Kidney (tissue), 14 donors: Measurements from ENCODE around the gene SHROOM2. TPM values are rescaled to one million over a fixed set of nuclear protein-coding genes. Genes with fewer than 3 reads are reported as not detected.
A peak's percentile ranks its signal among the peaks of the same experiment; 100 is the strongest.
"Not testable (repeated sequence)": the region's sequence is repeated elsewhere in the genome, so short reads cannot be mapped to it uniquely, and the experiment has no call there.

Experiments
- DNase-seq, 5 donors: peaks; one replicate each; pipeline ENCODE4 v3.0.0-alpha.2; 2013 to 2020
- FAIRE-seq: peaks from 2 replicates; lab custom pipeline; 2012; peaks lifted over from hg19 to GRCh38; lab: Jason Lieb, UNC
- H3K27ac ChIP-seq, 2 donors: one replicate each; pipeline ENCODE4 v1.7.0; 2013; ENCODE audit warnings: low read depth in 2 of 2, low read length in 2 of 2, inconsistent platforms in 1 of 2
- H3K27me3 ChIP-seq: one replicate; pipeline ENCODE4 v1.7.1; 2013; ENCODE audit warnings: low read length, inconsistent platforms; ENCODE audit not compliant: control insufficient read depth, insufficient read depth
- H3K36me3 ChIP-seq, 3 donors: one replicate each; pipeline versions ENCODE4 v1.7.0 to v1.7.1; 2013; ENCODE audit warnings: low read length in 3 of 3, control low read depth in 1 of 3, inconsistent platforms in 1 of 3; ENCODE audit not compliant: insufficient read depth in 3 of 3, control insufficient read depth in 2 of 3
- H3K4me1 ChIP-seq, 3 donors: one replicate each; pipeline versions ENCODE4 v1.7.0 to v1.7.1; 2013; ENCODE audit warnings: low read length in 3 of 3, inconsistent platforms in 1 of 3, low read depth in 1 of 3; ENCODE audit not compliant: control insufficient read depth in 2 of 3, insufficient read depth in 2 of 3
- H3K4me3 ChIP-seq, 3 donors: one replicate each; pipeline versions ENCODE4 v1.7.0 to v1.8.1; 2013; ENCODE audit warnings: low read length in 3 of 3, control low read depth in 1 of 3, inconsistent platforms in 1 of 3
- H3K9ac ChIP-seq, 3 donors: one replicate each; pipeline versions ENCODE4 v1.7.0 to v1.7.1; 2013; ENCODE audit warnings: low read length in 3 of 3, control low read depth in 1 of 3, inconsistent platforms in 1 of 3
- H3K9me3 ChIP-seq, 3 donors: one replicate each; pipeline versions ENCODE4 v1.7.0 to v1.7.1; 2013; ENCODE audit warnings: low read length in 3 of 3, control low read depth in 1 of 3, inconsistent platforms in 1 of 3; ENCODE audit not compliant: control insufficient read depth in 2 of 3, insufficient read depth in 1 of 3
- intact Hi-C: fragments of 100-400 bp; cut with DNase I; formaldehyde crosslinking; loops from one replicate; pipeline ENCODE4 v1.11.1; 2022
- polyA plus RNA-seq: library from polyadenylated mRNA; stranded (reverse); fragments of 350-450 nt; fragmentation: Illumina TruSeq; extraction: RNeasy Lipid Tissue Mini Kit (QIAGEN cat#74804); gene quantifications from one replicate; pipeline ENCODE4 v1.2.3, GENCODE V29; 2014; ENCODE audit warnings: low read depth, low replicate concordance; ENCODE audit not compliant: insufficient read depth
- total RNA-seq: library from RNA; stranded (reverse); fragmentation: NEBNext Ultra II Directional; extraction: Animal tissue kit (Norgen Biotek cat#: 25700); gene quantifications from one replicate; pipeline ENCODE4 v1.2.1, GENCODE V29; 2021
- TF ChIP-seq, protein P1 (sequence below): IDR thresholded peaks from 3 replicates; pipeline ENCODE4 v1.5.1; 2012; ENCODE audit warnings: mild to moderate bottlenecking, moderate library complexity, borderline replicate concordance; ENCODE audit not compliant: insufficient read depth; ENCODE audit errors: extremely low read depth
- donor health status: control.
- donor health status: control.
- donor health status: control.
- donor health status: control.
- donor health status: control.
- donor health status: DM: yes; HTN: yes; CAD: no.
- donor health status: Normal renal cell carcinoma (clear cell type).

SHROOM2 gene
- total and polyA plus RNA-seq, 2 donors from 2014 or later: 3.5 to 11.8 TPM

DNA sequence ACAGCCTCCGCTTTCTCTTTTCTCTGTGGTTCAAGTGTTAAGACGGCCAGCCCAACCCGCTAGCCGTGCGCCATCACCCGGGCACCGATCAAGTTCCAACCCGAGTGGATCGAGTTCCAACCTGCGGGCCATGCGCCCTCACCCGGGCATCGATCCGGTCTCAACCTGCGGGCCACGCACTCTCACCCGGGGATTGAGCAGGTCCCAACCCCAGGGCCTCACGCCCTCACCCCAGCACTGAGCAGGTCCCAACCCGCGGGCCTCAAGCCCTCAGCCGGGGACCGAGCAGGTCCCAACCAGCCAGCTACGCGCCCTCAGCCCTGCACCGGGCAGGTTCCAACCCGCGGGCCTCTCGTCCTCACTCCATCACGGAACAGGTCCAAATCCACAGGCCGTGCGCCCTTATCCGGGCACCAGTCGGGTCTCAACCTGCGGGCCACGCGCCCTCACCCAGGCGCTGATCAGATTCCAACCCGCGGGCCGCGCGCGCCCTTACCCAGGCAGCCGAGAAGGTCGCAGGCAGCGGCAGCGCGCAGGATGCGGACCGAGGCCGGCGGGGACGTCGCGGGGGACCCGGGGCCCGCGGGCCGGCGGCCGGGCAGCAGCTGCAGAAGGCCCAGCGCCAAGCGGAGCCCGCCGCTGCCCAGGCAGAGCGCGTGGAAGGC is 21.0 kb upstream of the SHROOM2 start:
- FAIRE-seq (no peak), DNase-seq (peak in 4 of 5 donors; percentile 35 to 78 (median 40))
- TF ChIP-seq, protein P1, sequence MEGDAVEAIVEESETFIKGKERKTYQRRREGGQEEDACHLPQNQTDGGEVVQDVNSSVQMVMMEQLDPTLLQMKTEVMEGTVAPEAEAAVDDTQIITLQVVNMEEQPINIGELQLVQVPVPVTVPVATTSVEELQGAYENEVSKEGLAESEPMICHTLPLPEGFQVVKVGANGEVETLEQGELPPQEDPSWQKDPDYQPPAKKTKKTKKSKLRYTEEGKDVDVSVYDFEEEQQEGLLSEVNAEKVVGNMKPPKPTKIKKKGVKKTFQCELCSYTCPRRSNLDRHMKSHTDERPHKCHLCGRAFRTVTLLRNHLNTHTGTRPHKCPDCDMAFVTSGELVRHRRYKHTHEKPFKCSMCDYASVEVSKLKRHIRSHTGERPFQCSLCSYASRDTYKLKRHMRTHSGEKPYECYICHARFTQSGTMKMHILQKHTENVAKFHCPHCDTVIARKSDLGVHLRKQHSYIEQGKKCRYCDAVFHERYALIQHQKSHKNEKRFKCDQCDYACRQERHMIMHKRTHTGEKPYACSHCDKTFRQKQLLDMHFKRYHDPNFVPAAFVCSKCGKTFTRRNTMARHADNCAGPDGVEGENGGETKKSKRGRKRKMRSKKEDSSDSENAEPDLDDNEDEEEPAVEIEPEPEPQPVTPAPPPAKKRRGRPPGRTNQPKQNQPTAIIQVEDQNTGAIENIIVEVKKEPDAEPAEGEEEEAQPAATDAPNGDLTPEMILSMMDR: no peak
- no peaks in the 10 kb centered on the region for H3K9me3 ChIP-seq
- no peak overlapping the region for H3K27ac ChIP-seq
- H3K9ac ChIP-seq: no peak overlapping the region
- intact Hi-C loops: no loop called here
- H3K4me1 ChIP-seq: no peaks in the 10 kb centered on the region
- H3K4me3 ChIP-seq: no peak overlapping the region
- no peaks in the 10 kb centered on the region for H3K27me3 ChIP-seq
- H3K36me3 ChIP-seq: no peaks in the 10 kb centered on the region

DNA sequence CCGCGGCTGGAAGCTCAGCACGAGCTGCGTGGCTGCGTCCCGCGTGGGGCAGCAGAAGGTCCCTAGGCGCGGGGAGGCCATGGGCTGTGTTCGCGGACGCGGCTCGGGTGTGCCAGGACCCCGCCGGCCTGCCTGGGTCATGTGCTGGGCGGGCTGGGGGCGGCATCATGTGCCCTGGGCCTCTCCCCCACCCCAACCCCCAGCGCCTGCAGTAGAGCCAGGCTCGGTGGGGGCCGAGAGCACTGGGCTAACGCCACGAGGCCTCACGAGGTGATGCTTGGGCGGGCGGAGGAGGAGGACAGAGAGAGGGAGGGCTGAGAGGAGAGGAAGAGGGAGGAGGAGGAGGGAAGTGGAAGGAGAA is 20.5 kb upstream of the SHROOM2 start, which contains the start of gene GPR143:
GPR143 (minus strand) TSS at position 111 of the 361 bp plus-strand sequence; CDS start at position 81, 30 bp downstream.
- Histone ChIP-seq H3K27ac (no peak within 1 kb of the TSS), H3K27me3 (no peaks in the 10 kb centered on the region), H3K9ac (no peak within 1 kb of the TSS), H3K9me3 (no peaks in the 10 kb centered on the region), H3K4me3 (no peak within 1 kb of the TSS), H3K4me1 (no peaks in the 10 kb centered on the region), H3K36me3 (no peaks in the 10 kb centered on the region)
- FAIRE-seq: no peak
- intact Hi-C loops: no loop called here
- DNase-seq: peak in 4 of 5 donors; percentile 43 to 53 (median 48)
- TF ChIP-seq, protein P1: no peak

DNA sequence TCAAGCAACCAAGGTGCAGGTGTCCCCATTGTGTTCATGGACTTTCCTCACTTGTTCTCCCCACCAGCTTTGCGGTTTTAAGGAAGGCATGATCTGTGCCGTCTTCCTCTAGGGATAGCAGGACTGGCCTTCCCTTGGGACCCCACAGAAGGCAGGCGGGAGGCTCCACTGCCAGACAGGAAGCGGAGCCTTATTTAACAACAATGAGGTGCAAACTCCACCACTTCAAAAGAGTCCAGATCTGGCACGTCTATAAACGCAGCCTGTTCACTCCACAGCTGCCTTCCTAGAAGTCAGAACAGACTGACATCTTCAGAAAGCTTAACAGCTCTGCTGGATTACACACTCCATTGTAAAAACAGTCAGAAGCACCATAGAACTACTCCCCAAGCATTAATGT is 18.9 kb upstream of the SHROOM2 start:
- Histone ChIP-seq H3K27me3 (no peaks in the 10 kb centered on the region), H3K27ac (no peak overlapping the region), H3K4me3 (no peak overlapping the region), H3K9ac (no peak overlapping the region), H3K36me3 (no peaks in the 10 kb centered on the region), H3K4me1 (no peaks in the 10 kb centered on the region), H3K9me3 (no peaks in the 10 kb centered on the region)
- intact Hi-C loops: no loop called here
- FAIRE-seq: no peak
- TF ChIP-seq, protein P1: no peak
- no peak for DNase-seq

DNA sequence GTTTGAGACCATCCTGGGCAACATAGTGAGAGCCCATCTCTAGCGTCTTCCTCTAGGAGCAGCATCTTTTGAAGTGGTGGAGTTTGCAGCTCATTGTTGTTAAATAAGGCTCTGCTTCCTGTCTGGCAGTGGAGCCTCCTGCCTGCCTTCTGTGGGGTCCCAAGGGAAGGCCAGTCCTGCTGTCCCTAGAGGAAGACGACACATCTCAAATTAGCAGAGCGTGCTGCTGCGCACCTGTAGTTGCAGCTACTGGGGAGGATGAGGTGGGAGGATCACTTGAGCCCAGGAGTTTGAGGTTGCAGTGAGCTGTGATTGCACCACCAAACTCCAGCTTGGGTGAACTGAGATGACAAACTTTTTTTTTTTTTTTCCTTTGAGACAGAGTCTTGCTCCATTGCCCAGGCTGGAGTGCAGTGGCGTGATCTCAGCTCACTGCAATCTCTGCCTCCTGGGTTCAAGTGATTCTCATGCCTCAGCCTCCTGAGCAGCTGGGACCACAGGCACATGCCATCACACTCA is 17.8 kb upstream of the SHROOM2 start:
- H3K36me3 ChIP-seq, FAIRE-seq, intact Hi-C loops, H3K27ac ChIP-seq, H3K9ac ChIP-seq, H3K4me1 ChIP-seq, DNase-seq, H3K9me3 ChIP-seq, H3K27me3 ChIP-seq, H3K4me3 ChIP-seq: not testable (repeated sequence)
